ENCODE data around the gene RFX2.

The RFX2 gene

GRCh38 chr19:5952193-5953029 is 157.9 kb downstream of the RFX2 start:
- no peak for DNase-seq

GRCh38 chr19:5951338-5951861 is 158.9 kb downstream of the RFX2 start:
- no peak for DNase-seq

- DNase-seq: no peak
Observed at GRCh38 chr19:5950741-5951140, 159.6 kb downstream of the RFX2 start.

GRCh38 chr19:5949792-5950305 is 160.5 kb downstream of the RFX2 start:
- DNase-seq: peak; percentile 47

GRCh38 chr19:5948752-5949564 is 161.3 kb downstream of the RFX2 start:
- no peak for DNase-seq

GRCh38 chr19:5947435-5947834 is 162.9 kb downstream of the RFX2 start:
- DNase-seq: no peak

GRCh38 chr19:5943623-5944022 is 166.7 kb downstream of the RFX2 start:
- DNase-seq: no peak
